IPS-18c (cell line): ENCODE results near the gene GPX7.

ENCODE experiments used
- H3K4me3 ChIP-seq: 2 replicates; pipeline ENCODE4 v1.7.0; 2013; ENCODE audit warnings: low read depth, mild to moderate bottlenecking, low read length, moderate library complexity; ENCODE audit not compliant: insufficient read depth
- H3K9me3 ChIP-seq: one replicate; pipeline ENCODE4 v1.6.1; 2013; ENCODE audit warnings: mild to moderate bottlenecking, low read length, moderate library complexity; ENCODE audit not compliant: control insufficient read depth, insufficient read depth

The GPX7 gene

GRCh38 chr1:52636721-52637695 is 34.8 kb downstream of the GPX7 start:
- H3K4me3 ChIP-seq: no peak overlapping the region
- H3K9me3 ChIP-seq: no peaks in the 10 kb centered on the region

- H3K9me3 ChIP-seq: no peaks in the 10 kb centered on the region
- H3K4me3 ChIP-seq: no peak overlapping the region
Observed at GRCh38 chr1:52637946-52638345, 35.8 kb downstream of the GPX7 start.

- Histone ChIP-seq H3K9me3 (no peaks in the 10 kb centered on the region), H3K4me3 (no peak overlapping the region)
Observed at GRCh38 chr1:52640697-52641096, 38.5 kb downstream of the GPX7 start.

- Histone ChIP-seq H3K4me3 (no peak overlapping the region), H3K9me3 (no peaks in the 10 kb centered on the region)
Observed at GRCh38 chr1:52641307-52641706, 39.1 kb downstream of the GPX7 start.

- H3K4me3 ChIP-seq: no peak overlapping the region
- H3K9me3 ChIP-seq: no peaks in the 10 kb centered on the region
Observed at GRCh38 chr1:52645261-52645660, 43.1 kb downstream of the GPX7 start.

GRCh38 chr1:52651904-52652303 is 49.7 kb downstream of the GPX7 start:
- Histone ChIP-seq H3K9me3 (no peaks in the 10 kb centered on the region), H3K4me3 (no peak overlapping the region)

- Histone ChIP-seq H3K4me3 (no peak overlapping the region), H3K9me3 (no peaks in the 10 kb centered on the region)
Observed at GRCh38 chr1:52653207-52653849, 51.2 kb downstream of the GPX7 start.

GRCh38 chr1:52654063-52654462 is 51.9 kb downstream of the GPX7 start:
- H3K9me3 ChIP-seq: no peaks in the 10 kb centered on the region
- H3K4me3 ChIP-seq: no peak overlapping the region

- H3K4me3 ChIP-seq: no peak overlapping the region
- no peaks in the 10 kb centered on the region for H3K9me3 ChIP-seq
Observed at GRCh38 chr1:52657702-52658101, 55.5 kb downstream of the GPX7 start.
